ENCODE results near the gene KLHL6. TPM values are rescaled to one million over a fixed set of nuclear protein-coding genes. Genes with fewer than 3 reads are reported as not detected.
"Not testable (repeated sequence)": the region's sequence is repeated elsewhere in the genome, so short reads cannot be mapped to it uniquely, and the experiment has no call there.

KLHL6 gene
- total and polyA plus RNA-seq, 2 experiments from 2014 or later: 0.03 TPM; not detected in 1

DNA sequence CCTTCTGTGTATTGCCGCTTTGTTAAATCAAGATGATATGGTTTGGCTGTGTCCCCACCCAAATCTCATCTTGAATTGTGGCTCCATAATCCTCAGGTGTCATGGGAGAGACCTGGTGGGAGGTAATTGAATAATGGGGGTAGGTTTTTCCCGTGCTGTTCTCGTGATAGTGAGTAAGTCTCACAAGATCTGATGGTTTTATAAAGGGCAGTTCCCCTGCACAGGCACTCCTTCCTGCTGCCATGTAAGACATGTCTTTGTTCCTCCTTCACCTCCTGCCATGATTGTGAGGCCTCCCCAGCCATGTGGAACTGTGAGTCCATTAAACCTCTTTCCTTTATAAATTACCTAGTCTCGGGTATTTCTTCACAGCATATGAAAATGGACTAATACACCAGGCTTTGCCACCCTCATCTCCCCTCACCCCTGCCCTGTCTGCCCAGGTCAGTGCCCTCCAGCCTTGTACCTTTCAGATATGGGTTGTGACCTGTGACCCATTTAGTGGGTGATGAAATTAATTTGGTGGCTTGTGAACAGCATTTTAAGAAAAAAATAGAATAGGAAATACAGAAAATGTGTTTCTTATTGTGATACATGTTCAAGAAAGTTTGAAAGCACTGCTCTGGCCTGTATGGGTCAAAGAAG, 71.0 kb downstream of the KLHL6 start:
- no peak for DNase-seq (ENCODE audit: low read depth in 1 of 2, low spot score in 1 of 2)
- Histone ChIP-seq H3K36me3 (no peaks in the 10 kb centered on the region), H3K4me3 (no peak overlapping the region), H3K27ac (no peak overlapping the region), H3K9me3 (ENCODE audit: low read depth) (no peaks in the 10 kb centered on the region), H3K27me3 (peaks cover 25% of the 10 kb centered on the region), H3K4me1 (ENCODE audit: low read depth) (peaks cover 5% of the 10 kb centered on the region)
- TF ChIP-seq, protein P1, sequence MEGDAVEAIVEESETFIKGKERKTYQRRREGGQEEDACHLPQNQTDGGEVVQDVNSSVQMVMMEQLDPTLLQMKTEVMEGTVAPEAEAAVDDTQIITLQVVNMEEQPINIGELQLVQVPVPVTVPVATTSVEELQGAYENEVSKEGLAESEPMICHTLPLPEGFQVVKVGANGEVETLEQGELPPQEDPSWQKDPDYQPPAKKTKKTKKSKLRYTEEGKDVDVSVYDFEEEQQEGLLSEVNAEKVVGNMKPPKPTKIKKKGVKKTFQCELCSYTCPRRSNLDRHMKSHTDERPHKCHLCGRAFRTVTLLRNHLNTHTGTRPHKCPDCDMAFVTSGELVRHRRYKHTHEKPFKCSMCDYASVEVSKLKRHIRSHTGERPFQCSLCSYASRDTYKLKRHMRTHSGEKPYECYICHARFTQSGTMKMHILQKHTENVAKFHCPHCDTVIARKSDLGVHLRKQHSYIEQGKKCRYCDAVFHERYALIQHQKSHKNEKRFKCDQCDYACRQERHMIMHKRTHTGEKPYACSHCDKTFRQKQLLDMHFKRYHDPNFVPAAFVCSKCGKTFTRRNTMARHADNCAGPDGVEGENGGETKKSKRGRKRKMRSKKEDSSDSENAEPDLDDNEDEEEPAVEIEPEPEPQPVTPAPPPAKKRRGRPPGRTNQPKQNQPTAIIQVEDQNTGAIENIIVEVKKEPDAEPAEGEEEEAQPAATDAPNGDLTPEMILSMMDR (IDR thresholded peaks at IDR 0.05; ENCODE audit: low read depth, low read length): no peak

DNA sequence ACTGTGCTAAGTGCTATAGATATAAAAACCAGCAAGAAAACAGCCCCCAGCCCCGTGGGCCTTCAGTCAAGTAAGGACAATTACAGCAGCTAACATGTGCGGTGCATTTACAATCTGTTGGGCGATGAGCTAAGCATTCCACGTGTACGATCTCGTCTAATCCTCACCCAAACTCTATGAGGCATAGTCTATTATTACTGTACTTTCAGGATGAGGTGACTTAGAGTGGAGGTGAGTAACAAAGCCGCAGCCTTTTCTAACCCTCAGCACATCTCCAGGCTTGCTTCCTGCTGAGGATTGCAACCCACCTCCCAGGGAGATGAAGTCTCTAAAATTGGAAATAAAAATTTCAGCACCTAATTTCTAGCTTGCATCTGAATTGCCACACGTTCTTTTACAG, 73.9 kb downstream of the KLHL6 start:
- Histone ChIP-seq H3K27ac (no peak overlapping the region), H3K27me3 (peaks cover 5% of the 10 kb centered on the region), H3K9me3 (ENCODE audit: low read depth) (no peaks in the 10 kb centered on the region), H3K4me3 (no peak overlapping the region), H3K36me3 (no peaks in the 10 kb centered on the region), H3K4me1 (ENCODE audit: low read depth) (peaks cover 5% of the 10 kb centered on the region)
- DNase-seq (ENCODE audit: low read depth in 1 of 2, low spot score in 1 of 2): no peak
- TF ChIP-seq, protein P1 (IDR thresholded peaks at IDR 0.05; ENCODE audit: low read depth, low read length): no peak

DNA sequence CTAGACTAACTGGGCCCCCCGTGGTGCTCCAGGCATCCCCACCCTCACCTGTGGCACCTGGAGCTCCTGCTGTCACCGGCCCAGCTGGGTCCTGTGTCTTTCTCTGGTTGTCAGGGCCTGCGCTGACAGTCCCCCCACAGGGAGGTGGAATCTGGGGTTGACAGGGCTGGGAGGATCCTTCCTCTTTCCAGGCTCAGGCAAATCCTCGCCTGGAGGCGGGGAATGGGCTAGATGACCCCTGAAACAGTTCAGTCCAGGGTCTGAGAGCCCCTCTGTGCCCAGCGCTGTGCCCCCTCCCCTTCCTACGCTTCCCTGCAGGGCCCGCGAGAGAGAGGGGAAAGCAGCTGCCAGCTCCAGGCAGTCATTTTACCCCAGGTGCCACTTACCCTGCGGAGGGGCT, 77.0 kb downstream of the KLHL6 start:
- Histone ChIP-seq H3K27me3 (peaks cover 17% of the 10 kb centered on the region), H3K9me3 (ENCODE audit: low read depth) (no peaks in the 10 kb centered on the region), H3K4me1 (ENCODE audit: low read depth) (peaks cover 3% of the 10 kb centered on the region), H3K27ac (no peak overlapping the region), H3K36me3 (no peaks in the 10 kb centered on the region), H3K4me3 (no peak overlapping the region)
- TF ChIP-seq, protein P1 (IDR thresholded peaks at IDR 0.05; ENCODE audit: low read depth, low read length): no peak
- no peak for DNase-seq (ENCODE audit: low read depth in 1 of 2, low spot score in 1 of 2)

DNA sequence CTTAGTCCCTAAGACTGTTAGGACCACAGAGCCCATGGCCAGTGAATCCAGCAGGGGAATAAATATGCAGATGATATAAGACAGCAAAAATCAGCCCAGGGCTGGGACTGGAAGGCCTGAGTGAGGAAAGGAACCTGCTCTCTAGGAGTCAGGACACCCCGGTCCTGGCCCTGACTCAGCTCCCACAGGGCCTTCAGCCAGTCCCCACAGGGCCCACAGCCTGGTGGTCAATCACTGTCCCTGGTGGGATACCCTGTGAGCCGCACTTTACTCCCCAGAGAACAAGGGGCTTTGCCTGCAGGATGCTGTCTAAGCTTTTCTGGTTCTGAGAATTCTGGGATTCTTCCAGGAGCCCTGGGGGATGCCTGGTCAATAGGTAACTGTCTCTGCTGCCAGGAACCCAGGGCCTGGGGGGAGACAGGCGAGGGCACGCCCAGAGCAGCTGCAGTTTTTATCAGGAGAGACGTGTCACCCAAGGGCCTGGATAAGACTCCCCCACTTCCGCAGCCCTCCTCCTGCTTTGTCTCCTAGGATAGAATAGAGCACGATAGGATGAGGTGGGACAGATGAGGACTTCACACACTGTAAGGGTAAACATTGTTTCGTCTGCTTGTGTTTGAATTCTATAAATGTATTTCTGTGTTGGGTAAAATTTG, 77.6 kb downstream of the KLHL6 start:
- Histone ChIP-seq H3K27me3 (peaks cover 17% of the 10 kb centered on the region), H3K27ac (no peak overlapping the region), H3K36me3 (no peaks in the 10 kb centered on the region), H3K4me3 (no peak overlapping the region), H3K9me3 (ENCODE audit: low read depth) (no peaks in the 10 kb centered on the region), H3K4me1 (ENCODE audit: low read depth) (no peaks in the 10 kb centered on the region)
- TF ChIP-seq, protein P1 (IDR thresholded peaks at IDR 0.05; ENCODE audit: low read depth, low read length): no peak
- DNase-seq (ENCODE audit: low read depth in 1 of 2, low spot score in 1 of 2): peak in 1 of 2 donors; percentile 34

DNA sequence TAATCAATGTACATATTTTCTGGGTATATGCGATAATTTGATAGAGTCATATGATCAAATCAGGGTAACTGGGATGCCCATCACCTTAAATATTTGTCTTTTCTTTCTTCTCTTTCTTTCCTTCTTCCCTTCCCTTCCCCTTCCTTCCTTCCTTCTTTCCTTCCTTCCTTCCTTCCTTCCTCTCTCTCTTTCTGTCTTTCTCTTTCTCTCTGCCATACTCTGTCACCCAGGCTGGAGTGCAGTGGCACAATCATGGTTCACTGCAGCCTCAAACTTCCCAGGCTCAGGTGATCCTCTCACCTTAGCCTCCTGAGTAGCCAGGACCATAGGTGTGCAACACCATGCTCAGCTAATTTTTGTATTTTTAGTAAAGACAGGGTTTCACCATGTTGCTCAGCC, 79.7 kb downstream of the KLHL6 start:
- not testable (repeated sequence) for H3K4me1 ChIP-seq (ENCODE audit: low read depth); H3K9me3 ChIP-seq (ENCODE audit: low read depth); H3K27ac ChIP-seq; H3K4me3 ChIP-seq; H3K36me3 ChIP-seq; DNase-seq (ENCODE audit: low read depth in 1 of 2, low spot score in 1 of 2)
- peaks cover 17% of the 10 kb centered on the region for H3K27me3 ChIP-seq

DNA sequence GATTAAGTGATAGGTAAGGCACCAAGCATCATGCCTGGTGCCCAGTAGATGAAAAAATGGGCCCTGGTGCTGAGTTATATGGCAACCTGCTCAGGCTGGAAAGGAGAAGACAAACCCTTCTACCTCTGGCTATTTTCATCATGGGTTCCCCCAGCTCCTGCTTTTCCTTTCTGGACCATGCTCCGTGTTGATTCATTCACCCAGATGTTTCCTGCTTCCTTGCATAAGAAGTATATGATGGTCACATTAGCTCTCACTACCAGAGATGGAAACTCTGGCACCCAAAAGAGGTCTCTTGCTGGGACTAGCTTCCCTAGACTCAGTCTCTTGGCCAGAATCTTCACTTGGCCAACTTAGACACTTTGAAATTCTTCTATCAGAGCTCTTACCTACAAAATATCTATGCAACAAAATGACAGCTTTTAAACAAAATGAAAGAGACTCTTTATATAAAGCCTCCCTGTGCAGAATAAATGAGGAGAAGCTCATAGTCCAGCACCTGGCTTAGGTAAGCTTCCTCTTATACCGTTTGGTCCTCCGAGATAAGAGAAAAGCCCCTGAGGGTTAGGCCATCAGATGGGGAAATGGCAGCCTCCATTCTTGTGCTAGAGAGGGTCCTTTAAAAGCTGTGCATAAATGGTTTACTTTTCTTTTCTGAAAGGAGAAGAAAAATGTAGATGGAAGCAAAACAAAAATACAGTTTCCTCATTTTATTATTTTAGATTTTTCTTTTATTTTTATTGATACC, 80.3 kb downstream of the KLHL6 start:
- H3K4me3 ChIP-seq: no peak overlapping the region
- no peak for DNase-seq (ENCODE audit: low read depth in 1 of 2, low spot score in 1 of 2)
- H3K36me3 ChIP-seq: no peaks in the 10 kb centered on the region
- peaks cover 17% of the 10 kb centered on the region for H3K27me3 ChIP-seq
- TF ChIP-seq, protein P1 (IDR thresholded peaks at IDR 0.05; ENCODE audit: low read depth, low read length): no peak
- H3K9me3 ChIP-seq (ENCODE audit: low read depth): no peaks in the 10 kb centered on the region
- H3K4me1 ChIP-seq (ENCODE audit: low read depth): no peaks in the 10 kb centered on the region
- H3K27ac ChIP-seq: no peak overlapping the region
